Adrenal gland (tissue), 5 donors: ENCODE measurements around the gene DHRS3.

Experiments
- CTCF ChIP-seq, 6 experiments: fragments of 450-650 bp in 4 of 6; fragments of 200-600 bp in 2 of 6; sonication (generic) in 1 of 6; IDR thresholded peaks; 1 replicate in 5 of 6; 2 replicates in 1 of 6; pipeline versions ENCODE4 v1.5.1 to v1.8.0; 2016 to 2021; ENCODE audit warnings: antibody characterized with exemption in 6 of 6, mild to moderate bottlenecking in 2 of 6, moderate library complexity in 1 of 6
- POLR2A ChIP-seq, 2 donors: fragments of 450-650 bp; IDR thresholded peaks; one replicate each; pipeline ENCODE4 v1.6.1; 2017; ENCODE audit warnings: antibody characterized with exemption in 2 of 2, mild to moderate bottlenecking in 2 of 2, moderate library complexity in 1 of 2
- donor health status: DM: no; HTN: no; CAD: no.

GRCh38 chr1:12630946-12631530, 13.0 kb upstream of the DHRS3 start:
- TF ChIP-seq CTCF (IDR thresholded peaks at IDR 0.05), result no peak
- no peak for TF ChIP-seq POLR2A (IDR thresholded peaks at IDR 0.05)
